Mononuclear cell (primary cell): ENCODE data around the gene TBC1D3I. TPM values are rescaled to one million over a fixed set of nuclear protein-coding genes. Genes with fewer than 3 reads are reported as not detected.
"Not testable (repeated sequence)": the region's sequence is repeated elsewhere in the genome, so short reads cannot be mapped to it uniquely, and the experiment has no call there.

Source experiments
- H3K27me3 ChIP-seq: 2 replicates; pipeline ENCODE4 v1.6.0; 2011; ENCODE audit warnings: low read length, control low read depth; ENCODE audit not compliant: insufficient read depth
- H3K4me1 ChIP-seq: 2 replicates; pipeline ENCODE4 v1.5.1; 2011; ENCODE audit warnings: mild to moderate bottlenecking, low read length, control low read depth; ENCODE audit not compliant: insufficient read depth
- H3K4me3 ChIP-seq: 2 replicates; pipeline ENCODE4 v1.5.1; 2011; ENCODE audit warnings: mild to moderate bottlenecking, low read length, moderate library complexity
- H3K9me3 ChIP-seq: 2 replicates; pipeline ENCODE4 v1.5.1; 2011; ENCODE audit warnings: low read depth, mild to moderate bottlenecking, control low read depth, low read length
- total RNA-seq: library from RNA; depleted of rRNA; stranded (reverse); fragments of >200 nt; gene quantifications from one replicate; pipeline ENCODE4 v1.2.3, GENCODE V29; 2012

The TBC1D3I gene
- not detected for total RNA-seq

GRCh38 chr17:36264470-36264869 is at the start of gene TBC1D3I:
Gene TBC1D3I, minus strand, starts transcription at chr17:36264570. Its CDS starts 1,585 bp downstream, at chr17:36262985.
- not testable (repeated sequence) for H3K27me3 ChIP-seq, H3K4me3 ChIP-seq, H3K4me1 ChIP-seq, H3K9me3 ChIP-seq

- H3K27me3 ChIP-seq, H3K9me3 ChIP-seq, H3K4me3 ChIP-seq, H3K4me1 ChIP-seq: not testable (repeated sequence)
These were observed 30.8 kb upstream of the TBC1D3I start for GRCh38 chr17:36295161-36295560.

GRCh38 chr17:36289965-36290612 is 25.7 kb upstream of the TBC1D3I start:
- not testable (repeated sequence) for H3K4me1 ChIP-seq, H3K4me3 ChIP-seq

GRCh38 chr17:36284219-36284618 is 19.8 kb upstream of the TBC1D3I start:
- not testable (repeated sequence) for H3K27me3 ChIP-seq, H3K4me1 ChIP-seq, H3K9me3 ChIP-seq, H3K4me3 ChIP-seq

More at GRCh38 chr17:36289965-36290612, 25.7 kb upstream of the TBC1D3I start:
- not testable (repeated sequence) for H3K27me3 ChIP-seq, H3K9me3 ChIP-seq

DNA sequence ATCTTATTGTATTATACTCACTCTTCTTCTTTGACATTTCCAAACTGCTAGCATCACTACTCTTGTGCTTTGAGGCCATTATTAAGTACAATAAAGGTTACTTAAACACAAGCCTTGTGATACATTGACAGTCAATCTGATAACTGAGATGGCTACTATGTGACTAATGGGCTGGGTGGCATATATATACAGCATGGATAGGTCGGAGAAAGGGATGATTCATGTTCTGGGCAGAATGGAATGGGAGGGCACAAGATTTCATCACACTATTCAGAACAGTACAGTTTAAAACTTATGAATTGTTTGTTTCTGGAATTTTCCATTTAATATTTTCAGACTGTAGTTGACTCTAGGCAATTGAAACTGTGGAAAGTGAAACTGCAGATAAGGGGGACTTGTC is 18.9 kb upstream of the TBC1D3I start:
- not testable (repeated sequence) for H3K9me3 ChIP-seq, H3K27me3 ChIP-seq, H3K4me3 ChIP-seq, H3K4me1 ChIP-seq

DNA sequence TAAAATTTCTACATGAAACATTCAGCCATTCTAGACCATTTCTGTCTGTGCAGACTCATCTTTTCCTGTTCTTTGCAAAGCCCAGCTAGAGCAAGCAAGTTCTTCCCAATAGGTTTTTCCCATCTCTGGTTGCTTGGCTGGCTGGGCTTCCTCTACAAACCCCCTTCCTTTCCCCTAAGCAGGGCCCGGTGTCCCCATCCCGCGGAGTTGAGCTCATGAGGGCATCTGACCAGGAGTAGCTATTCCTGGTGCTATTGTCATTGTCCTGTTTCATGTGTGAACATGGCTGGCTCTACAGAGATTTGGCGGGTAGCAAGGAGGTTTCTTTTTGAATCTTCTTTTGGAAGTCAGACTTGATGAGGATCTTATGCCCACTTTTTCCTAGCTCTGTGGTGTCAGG is 22.3 kb downstream of the TBC1D3I start:
- not testable (repeated sequence) for H3K9me3 ChIP-seq, H3K27me3 ChIP-seq, H3K4me1 ChIP-seq, H3K4me3 ChIP-seq

DNA sequence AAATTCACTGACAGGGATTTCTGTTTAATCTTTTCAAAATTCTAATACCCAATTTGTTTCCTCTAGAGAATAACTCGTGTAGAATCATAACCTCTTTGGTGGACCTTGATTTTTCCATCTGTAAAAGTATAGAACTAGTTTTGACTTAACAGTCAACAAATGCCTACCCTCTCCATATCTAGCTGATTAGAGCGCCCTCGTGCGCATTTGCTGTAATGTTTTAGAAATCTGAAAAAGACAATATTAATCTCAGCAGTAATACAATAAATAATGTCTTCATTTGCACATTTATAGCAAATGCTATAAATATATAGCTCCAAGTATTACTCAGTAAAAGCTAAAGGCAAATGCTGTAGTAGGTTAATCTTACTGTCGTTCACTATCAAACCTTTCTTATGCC is 34.7 kb downstream of the TBC1D3I start:
- H3K4me3 ChIP-seq, H3K9me3 ChIP-seq, H3K27me3 ChIP-seq, H3K4me1 ChIP-seq: not testable (repeated sequence)

DNA sequence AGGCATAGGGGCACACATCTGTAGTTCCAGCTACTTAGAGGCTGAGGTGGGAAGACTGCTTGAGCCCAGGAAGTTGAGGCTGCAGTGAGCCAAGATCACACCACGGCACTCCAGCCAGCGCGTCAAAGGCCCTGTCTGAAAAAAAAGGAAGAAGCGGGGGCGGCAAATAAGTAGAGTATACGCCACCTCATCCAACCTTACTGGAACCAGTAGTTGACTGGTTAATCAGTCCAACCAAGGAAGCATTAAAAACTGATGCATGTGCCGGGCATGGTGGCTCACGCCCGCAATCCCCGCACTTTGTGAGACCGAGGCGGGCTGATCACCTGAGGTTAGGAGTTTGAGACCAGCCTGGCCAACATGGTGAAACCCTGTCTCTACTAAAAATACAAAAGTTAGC is 41.4 kb downstream of the TBC1D3I start:
- H3K9me3 ChIP-seq, H3K4me3 ChIP-seq, H3K4me1 ChIP-seq, H3K27me3 ChIP-seq: not testable (repeated sequence)

- H3K4me3 ChIP-seq, H3K27me3 ChIP-seq, H3K9me3 ChIP-seq, H3K4me1 ChIP-seq: not testable (repeated sequence)
These were observed 42.7 kb downstream of the TBC1D3I start for GRCh38 chr17:36221581-36222100.

- not testable (repeated sequence) for H3K4me3 ChIP-seq, H3K9me3 ChIP-seq, H3K27me3 ChIP-seq, H3K4me1 ChIP-seq
These were observed 43.4 kb downstream of the TBC1D3I start for GRCh38 chr17:36220737-36221580.

- H3K9me3 ChIP-seq, H3K27me3 ChIP-seq, H3K4me3 ChIP-seq: not testable (repeated sequence)
- H3K4me1 ChIP-seq, result peaks cover 16% of the 10 kb centered on the region
These were observed 44.8 kb downstream of the TBC1D3I start for GRCh38 chr17:36219556-36219955.

DNA sequence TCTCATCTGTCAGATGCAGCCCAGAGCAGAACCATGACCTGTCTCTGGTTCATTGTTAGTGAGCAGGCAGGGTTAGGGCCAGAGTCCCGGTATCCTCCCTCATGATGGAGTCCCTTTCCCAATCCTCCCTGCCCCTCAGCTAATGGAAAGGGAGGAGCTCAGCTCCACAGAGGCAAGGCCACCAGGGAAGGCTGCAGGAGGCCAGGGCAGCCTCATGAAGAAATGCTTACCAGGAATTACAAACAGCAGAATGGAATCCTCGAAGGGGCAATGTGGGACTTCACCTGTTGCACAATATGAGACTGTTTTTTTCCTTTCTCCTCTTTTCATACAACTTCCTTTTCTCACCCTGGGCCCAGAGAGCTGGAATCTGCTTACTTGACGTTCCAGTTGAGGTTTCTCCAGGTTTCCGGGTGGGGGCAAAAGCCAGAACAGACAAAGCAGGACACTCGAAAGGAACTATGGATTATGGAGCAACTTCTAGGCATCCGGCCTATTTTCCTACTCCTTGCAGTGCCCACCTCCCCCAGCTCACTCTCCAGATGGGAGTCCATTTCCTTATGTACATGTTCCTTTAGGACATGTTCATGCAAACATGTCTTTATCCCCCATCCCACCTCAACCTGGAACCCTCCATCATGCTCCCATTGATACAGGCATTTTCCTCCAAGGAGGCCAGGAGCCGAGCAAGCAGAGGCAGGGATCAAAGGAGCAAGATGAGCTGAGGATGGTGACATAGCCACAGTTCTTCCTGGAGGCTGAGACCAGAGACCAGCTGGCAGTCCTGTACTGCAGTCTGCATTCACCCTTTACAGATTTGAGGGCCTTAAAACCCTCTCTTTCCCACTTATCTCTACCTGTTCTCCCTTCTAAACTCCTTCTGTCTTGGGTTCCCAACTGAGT is 48.7 kb downstream of the TBC1D3I start:
- not testable (repeated sequence) for H3K27me3 ChIP-seq, H3K4me3 ChIP-seq, H3K9me3 ChIP-seq
- peaks cover 55% of the 10 kb centered on the region for H3K4me1 ChIP-seq

GRCh38 chr17:36214918-36215317 is 49.5 kb downstream of the TBC1D3I start:
- H3K27me3 ChIP-seq, result no peaks in the 10 kb centered on the region
- peaks cover 63% of the 10 kb centered on the region for H3K4me1 ChIP-seq
- no peaks in the 10 kb centered on the region for H3K9me3 ChIP-seq
- H3K4me3 ChIP-seq, result no peak overlapping the region

DNA sequence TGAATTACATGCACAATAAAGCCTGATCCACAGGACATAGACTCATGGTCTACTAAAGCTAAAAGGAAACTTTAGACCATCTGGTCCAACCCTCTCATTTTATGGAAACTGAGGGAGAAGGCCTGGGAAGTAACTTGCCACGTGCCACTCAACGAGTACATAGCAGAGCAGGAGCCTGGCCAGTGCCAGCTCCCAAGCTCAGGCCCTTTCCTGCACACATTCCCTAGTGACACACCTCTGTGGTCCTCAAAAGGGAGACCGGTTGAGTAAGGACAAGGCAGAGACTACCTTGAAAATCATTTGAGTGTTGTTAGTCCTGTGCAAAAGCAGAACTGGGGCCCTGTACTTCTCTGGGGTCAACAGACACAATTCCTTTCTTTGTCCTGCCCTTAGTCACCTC is 50.7 kb downstream of the TBC1D3I start:
- H3K4me1 ChIP-seq, result peaks cover 69% of the 10 kb centered on the region
- no peaks in the 10 kb centered on the region for H3K27me3 ChIP-seq
- H3K4me3 ChIP-seq, result no peak overlapping the region
- H3K9me3 ChIP-seq, result no peaks in the 10 kb centered on the region

DNA sequence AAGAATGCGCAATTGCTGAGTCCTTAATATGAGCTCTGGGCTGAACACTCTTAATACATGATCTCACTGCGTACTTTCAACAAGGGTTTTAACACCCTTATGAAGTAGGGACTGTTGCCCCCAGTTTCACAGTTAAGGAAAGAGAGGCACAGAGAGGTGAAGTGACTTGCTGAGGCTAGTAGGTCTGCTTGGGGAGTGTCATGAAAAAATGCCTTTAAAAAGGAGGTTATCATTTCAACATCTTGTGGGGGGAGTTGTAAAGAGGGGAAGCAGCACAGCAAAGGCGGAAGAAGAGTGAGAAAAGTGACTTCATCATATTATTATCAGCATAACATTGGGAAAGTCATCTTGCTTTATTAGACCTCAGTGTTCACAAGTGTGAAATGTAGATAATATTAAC is 51.4 kb downstream of the TBC1D3I start:
- peaks cover 69% of the 10 kb centered on the region for H3K4me1 ChIP-seq
- H3K4me3 ChIP-seq, result no peak overlapping the region
- H3K9me3 ChIP-seq, result no peaks in the 10 kb centered on the region
- no peaks in the 10 kb centered on the region for H3K27me3 ChIP-seq
